NAMALWA (cell line): Measurements from ENCODE around the gene KRT76.

Source experiments
- DNase-seq: peaks from one replicate; pipeline ENCODE4 v3.0.0-alpha.2; 2015; ENCODE audit warnings: low spot score

KRT76 gene

DNA sequence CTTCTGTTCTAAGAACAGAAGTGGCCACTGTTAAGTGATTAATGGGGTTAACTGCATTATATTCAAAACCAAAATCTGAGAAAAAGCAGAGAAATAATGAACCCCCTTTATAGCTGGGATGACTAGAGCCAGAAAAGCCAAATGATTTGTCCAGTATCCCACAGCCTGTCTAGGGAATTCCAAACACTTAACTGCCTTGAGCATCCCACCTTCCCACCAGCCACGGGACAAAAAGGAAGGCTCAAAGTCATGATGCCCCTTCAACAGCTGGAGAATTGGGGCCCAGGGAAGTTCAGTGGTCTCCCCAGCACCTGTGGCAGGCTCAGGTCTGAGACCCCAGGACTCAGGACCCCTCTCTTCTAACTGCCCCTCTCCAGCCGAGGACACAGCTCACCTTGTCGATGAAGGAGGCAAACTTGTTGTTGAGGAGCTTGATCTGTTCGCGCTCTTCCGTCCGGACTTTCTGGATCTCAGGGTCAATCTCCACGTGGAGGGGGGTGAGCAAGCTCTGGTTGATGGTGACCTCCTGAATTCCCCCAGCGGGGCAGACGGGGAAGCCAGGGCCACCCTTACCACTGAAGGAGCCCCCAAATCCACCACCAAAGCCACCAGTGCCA lies 36.2 kb upstream of the KRT76 start:
- DNase-seq, result no peak

DNA sequence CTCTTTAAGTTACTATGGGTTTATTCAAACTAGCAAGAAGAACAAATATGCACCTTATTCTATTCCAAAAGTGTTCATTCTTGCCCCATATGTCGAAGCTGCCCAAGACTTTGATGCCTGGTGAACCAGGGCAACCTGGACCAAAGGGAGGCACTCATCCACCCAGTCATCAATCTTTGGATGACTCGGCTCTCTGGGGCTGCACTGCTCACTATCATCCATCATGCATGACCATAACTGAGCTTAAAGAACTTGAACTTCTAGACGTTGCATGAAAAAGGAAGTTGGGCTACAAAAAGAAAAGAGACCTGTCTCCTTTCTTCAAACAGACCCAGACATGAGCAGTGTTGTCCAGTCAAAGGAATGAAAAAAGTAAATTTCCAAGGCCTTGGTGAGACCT lies 35.6 kb upstream of the KRT76 start:
- no peak for DNase-seq

DNA sequence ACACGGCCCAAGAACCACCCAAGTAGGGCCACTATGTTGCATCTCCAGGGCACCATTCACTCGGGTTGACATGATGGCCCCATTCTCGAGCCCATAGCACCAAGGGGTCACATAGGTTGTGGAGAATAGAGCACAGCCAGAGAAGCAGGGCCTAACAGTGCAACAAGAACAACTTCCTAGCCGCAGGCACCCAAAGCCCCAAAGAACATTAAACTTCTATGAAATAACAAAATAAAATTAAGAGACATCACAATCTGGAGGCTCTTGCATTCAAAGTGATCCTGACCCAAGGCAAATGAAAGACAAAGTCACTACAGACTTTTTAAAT lies 34.9 kb upstream of the KRT76 start:
- no peak for DNase-seq

DNA sequence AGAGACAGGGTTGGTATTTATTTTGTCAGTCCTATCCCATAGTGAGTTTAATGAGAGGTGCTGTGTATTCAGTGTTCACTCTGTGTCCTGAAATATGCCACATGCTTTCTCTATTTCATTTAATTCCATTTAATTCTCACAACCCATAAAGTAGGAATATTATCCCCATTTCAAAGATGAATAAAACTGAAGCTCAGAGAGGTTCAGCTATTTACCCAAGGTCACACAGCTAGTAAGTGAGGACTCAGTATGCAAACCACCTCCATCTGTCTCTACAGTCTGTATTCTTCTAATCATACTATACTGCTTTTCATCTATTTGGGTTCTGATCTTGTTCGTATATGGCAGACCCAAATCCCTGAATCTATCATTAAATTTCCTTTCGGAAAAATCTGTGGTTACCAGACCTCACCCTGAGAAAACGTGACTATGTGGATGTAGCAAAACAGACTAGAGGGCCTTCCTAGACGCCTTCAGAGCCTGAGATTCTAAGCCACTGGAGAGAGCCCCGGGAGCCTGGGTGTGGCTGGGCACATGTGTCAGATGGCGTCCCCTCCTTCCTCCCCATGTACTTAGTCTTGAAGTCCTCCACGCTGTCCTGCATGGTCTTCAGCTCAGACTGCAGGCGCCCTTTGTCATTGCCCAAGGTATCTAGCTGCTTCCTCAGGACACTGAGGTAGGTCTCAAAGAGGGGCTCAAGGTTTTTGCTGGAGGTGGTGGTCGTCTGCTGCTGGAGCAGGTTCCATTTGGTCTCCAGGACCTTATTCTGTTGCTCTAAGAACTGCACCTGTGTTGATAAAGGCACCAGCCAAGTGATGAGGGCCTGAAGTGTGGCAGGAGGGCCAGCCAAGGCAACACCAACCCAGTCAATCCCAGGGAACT lies 34.3 kb upstream of the KRT76 start:
- no peak for DNase-seq

DNA sequence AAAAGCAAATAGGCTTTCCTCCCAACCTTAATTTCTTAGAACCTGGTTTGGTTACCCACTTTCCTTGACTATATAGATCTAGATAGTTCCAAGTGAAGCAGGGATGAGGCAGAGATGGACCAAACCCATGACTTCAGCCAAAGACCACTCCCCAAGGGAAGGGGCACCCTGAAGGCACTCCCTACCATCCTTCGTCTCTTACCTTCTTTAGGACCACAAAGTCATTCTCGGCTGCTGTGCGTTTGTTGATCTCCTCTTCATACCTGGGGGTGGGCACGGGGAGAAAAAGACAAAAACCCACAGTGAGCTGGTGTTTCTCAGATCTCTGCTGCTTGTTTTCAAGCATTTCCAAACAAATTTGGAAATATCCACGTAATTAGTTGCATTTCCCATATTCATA lies 33.4 kb upstream of the KRT76 start:
- no peak for DNase-seq

DNA sequence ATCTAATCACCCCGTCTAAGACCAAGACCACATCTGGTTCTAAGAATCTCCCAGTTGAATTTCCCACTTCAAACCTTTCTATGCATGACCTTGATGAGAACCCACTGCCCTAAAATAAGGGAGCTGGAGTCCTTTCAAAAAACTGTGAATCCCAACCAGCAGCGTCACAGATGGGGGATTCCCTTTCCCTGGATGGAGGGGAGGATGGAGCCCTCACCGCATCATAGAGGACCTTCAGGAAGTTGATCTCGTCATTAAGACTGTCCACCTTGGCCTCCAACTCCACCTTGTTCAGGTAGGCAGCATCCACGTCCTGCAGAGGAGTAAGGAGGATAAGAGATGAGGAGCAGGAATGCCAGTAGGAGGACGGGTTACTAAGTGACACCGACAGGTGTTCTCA lies 32.0 kb upstream of the KRT76 start:
- DNase-seq, result no peak

DNA sequence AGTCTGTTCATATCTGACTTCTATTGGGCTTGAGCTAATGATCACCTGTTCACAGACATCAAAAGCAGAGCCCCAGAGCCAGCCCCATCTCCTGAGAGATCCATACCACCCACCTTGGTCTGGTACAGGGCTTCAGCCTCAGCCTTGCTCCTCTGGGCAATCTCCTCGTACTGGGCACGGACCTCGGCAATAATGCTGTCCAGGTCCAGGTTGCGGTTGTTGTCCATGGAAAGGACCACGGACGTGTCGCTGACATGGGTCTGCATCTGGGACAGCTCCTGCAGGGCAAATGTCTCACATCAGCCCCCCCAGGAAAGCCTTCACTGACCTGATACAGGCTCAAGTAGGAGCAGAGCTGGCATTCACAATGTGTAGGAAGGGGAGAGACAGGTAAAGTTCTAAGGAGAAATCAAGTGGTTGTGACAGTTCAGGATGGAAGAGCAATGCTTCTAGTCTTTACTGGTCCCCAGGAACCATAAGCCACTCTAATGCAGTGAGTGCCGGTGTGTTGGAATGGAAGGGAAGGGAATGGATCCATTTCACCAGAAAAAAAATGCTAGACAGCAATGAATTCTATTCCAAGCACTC lies 31.5 kb upstream of the KRT76 start:
- DNase-seq, result no peak

DNA sequence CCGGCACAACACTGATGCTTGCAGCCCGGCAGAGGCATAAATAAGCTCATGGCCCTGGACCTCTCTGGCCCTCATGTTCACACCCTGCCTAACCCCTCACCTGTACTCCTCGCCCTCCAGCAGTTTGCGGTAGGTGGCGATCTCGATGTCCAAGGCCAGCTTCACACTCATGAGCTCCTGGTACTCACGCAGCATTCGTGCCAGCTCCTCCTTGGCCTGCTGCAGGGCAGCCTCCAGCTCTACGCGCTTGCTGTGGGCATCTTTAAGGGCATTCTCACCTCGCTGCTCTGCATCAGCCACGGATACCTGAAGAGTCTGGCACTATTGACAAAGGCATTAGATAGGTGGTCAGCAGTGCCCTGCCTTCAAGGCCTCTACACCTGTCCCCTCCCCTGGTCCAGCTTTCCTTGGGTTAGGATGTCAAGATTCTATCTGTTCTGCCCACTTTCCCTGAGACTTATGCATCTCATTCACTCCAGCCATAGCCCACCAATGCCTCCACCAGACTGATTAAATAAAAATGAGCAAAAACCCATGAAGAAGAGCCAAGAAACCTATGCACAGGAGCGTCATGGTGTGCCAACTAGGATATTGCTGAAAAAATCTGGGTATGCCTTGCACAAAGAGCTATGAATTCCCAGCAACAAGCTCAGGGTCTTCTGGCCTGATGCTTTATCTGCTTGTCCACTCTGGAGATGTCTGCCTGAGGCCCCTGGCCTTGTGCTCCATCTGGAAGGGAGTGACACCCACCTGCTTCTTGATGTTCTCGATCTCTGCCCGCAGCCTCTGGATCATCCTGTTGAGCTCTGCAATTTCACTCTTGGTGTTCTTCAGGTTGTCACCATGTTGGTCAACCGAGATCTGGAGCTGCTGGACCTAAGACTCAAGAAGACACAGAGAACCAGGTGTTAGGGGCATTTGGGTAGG lies 30.7 kb upstream of the KRT76 start:
- no peak for DNase-seq

DNA sequence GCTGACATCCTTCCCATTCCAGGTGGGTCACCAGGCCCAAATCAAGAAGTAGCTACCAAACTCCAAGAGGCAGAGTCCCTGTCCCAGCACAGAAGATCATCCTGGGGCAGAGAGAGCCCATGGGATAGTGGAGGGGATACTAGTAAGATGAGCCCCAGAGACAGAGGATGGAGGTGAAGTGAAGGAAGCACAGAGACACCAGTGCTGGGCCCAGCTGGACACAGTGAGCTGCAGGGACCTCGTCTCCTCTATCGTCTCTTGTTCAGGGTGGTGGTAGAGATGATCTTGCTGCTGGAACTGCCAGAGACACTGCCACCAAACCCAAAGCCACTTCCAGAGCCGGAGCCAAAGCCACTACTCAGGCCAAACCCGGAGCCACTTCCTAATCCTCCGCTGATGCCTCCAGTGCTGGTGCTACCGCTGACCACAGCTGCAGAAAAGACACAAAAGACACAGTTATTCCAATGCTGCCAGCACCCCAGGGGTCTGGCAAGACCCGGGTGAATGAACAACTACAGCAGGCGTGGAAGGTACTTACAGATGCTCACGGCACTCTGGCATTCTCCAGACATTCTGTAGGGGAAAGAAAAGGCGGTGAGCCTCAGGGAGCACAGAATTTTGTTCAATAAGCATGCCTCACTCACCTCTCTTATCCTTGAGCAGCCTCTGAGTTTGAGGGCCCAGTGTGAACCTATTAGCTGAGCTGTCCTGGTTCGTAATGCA lies 29.8 kb upstream of the KRT76 start:
- DNase-seq, result no peak

DNA sequence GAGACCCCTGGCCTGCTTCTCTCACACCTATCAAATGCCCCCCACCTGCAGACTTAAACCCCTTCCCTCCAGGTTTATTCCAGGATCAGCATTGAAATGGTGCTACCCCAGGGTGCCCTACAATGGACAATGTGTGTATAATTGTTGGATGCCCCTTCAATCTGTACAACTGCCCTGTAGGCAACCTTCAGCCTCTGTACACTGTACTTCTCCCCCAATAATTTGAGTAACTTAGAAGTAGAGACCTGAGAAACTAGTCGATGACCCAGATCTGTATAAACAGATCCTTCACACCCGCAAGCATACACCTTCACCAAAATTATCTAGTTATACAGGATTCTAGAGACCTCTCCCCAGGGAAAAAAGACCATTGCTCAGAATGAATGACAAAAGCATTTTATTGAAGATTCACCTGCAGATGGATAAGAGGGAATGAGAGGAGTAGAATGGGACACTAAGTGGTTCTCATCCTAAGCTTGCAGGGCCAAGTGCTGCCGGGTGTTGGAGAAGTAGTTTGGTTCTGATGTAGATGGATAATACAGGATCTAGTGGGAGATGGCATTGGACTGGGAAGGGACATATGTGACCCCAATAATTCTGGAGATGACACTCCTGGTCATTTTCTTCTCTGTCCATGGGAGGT lies 29.1 kb upstream of the KRT76 start:
- no peak for DNase-seq

DNA sequence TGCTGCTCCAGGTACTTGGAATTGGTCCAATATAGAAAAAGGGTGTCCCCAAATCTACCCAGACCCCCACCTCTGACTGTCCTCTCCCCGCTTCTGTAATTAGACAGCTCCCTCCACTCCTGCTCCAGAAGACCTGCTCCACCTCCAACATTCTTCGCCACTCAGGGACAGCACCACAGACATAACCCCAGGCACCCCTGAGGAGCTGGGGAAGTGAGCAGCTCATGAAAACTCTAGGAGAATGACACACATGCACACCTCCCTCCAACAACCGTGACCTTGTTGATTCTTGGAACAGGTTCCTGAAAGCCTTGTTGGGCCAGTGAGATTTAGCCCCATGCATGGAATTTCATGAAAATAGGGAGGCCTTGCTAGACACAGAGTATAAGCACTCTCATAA lies 28.6 kb upstream of the KRT76 start:
- no peak for DNase-seq

DNA sequence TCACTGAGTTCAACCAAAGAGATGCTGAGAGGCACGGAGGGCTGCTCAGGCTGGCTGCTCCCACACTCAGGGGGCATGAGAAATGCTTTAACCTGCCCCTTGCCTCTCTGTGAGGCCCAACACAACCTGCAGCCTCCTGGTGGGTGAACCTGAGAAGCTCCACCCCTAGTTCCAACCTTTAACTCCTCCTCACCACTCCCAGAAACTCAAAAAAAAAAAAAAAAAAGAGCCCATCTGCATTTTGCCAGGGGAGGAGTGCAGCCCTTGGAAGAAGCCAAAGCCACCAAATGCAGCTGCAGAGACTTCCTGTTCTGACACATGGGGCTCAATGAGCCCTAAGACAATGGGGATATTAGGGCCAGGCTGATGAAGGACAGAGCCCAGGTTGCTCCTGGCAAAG lies 27.9 kb upstream of the KRT76 start:
- no peak for DNase-seq

DNA sequence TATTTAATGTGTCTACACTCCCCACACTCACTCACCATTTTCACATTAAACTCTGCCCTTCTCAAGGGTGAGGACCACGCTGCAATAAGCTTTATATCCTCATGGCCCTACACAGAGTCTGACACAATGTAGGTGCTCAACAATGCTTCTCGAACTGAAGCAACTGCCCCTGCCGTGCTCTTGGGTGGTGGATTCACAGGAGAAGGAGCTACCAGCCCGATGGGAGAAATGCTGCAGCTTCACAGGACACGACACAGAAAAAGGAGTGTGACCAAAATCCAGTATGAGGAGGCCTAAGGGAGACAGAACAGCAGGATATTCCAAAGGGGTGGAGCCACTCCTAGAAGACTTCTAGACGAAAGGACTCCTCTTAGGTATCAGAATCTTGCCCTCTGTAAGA lies 25.3 kb upstream of the KRT76 start:
- DNase-seq, result no peak

DNA sequence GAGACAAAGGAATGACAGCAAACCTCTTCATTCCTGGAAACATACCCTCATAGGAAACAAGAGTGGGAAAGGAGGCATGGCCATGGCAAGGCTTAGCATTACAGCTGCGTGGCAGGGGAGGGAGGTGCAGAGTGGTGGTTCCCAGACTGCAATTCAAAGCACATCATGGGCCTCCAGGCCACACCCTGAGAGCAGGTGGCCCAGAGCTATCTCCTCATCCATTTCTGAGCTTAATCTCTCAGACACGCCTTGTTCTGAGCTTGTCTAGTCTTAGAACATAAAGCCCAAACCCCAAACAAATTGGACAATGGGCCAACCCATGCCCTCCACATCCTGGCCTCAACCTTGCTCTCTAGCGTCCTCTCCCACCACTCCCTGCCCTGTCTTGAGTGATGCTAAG lies 24.6 kb upstream of the KRT76 start:
- no peak for DNase-seq

DNA sequence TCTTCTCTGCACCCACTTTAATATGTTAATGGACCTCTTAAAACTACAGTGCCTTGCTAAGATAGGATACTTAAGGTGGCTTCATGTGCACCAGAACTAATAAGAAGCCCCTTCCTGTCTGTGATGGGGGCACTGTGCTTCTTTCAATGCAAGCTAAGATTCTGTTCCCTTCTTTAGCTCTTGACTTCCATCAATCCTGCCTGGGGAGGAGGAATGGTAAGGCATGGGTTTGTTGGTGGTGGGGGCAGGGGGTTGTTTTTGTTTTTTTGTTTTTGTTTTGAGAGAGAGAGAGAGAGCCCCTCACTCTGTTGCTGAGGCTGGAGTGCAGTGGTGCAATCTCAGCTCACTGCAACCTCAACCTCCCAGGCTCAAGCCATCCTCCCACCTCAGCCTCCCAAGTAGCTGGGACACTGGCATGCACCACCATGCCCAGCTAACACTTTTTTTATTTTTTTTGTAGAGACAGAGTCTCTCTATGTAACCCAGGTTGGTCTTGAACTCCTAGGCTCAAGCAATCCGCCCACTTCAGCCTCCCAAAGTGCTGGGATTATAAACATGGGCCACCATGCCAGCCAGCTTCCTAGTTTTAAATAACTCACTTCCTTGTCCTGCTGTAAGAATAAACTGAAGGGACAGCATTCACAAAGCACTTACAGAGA lies 23.2 kb upstream of the KRT76 start:
- no peak for DNase-seq

DNA sequence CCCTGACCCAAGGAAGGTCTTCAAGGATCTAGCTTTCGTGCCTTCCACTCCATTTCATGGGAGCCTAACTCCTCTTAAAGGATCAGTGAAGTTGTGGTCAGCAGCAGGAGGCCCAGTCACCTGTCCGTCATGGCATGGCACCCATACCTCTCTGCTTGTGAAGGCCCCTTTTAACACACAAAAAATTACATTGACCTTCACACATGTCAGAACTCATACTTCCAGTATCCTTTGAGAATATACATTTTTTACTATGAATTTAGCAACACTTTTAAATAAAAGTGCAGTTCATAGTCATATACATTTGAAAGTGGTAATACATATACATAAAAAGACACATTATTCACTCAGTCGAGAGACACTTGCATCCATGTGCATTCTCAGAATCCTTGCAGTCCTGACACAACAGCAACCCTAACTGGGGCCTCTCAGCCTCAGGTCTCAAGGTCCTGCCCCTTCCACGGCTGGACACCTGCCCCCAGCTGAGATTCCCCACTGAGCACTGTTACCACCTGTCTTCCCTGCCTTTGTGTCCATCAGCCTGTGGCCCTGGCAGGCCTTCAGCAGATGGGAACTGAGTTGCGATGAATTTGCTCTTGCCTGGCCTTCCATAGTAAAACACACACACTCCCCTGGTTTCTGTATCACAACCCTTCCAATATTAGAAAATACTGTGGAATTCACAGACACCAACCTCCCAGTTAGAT lies 22.5 kb upstream of the KRT76 start:
- no peak for DNase-seq

DNA sequence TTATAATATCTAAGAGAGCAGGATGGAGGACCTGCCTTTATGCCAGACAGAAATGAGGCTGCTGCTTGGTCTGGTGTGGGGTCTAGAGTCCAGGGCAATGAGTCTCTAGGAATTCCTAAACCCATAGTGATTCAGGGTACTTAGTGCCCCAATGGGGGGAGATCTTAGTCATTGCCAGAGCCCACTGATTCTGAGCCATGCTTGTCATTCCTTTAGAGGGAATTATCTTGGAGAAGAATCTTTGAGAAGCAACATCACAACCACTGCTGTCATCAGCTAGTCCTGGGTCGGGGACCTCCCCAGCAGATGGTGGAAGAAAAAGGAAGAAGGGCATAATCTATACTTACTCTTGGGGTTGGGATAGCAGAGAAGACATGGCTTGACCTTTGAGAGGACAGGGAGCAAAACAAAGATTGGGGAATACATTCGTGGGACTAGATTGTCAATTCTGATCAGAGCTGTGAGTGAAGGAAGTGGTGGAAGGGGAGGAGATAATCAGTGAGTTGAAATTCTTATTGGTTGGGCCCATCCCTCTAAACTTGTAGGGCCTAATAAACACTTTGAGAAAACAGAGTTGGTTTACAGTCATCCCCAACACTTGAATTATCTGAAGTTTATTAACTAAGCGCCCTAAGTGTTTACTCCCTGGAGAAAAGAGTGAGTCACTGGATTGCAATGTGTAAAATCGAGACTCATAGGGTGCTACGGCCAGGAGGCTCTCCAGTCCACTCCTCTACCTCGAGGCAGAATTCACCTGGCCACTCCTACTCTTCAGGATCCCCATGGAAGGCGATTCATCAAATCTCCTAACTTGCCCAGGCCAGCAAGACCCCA lies 21.7 kb upstream of the KRT76 start:
- DNase-seq, result no peak

DNA sequence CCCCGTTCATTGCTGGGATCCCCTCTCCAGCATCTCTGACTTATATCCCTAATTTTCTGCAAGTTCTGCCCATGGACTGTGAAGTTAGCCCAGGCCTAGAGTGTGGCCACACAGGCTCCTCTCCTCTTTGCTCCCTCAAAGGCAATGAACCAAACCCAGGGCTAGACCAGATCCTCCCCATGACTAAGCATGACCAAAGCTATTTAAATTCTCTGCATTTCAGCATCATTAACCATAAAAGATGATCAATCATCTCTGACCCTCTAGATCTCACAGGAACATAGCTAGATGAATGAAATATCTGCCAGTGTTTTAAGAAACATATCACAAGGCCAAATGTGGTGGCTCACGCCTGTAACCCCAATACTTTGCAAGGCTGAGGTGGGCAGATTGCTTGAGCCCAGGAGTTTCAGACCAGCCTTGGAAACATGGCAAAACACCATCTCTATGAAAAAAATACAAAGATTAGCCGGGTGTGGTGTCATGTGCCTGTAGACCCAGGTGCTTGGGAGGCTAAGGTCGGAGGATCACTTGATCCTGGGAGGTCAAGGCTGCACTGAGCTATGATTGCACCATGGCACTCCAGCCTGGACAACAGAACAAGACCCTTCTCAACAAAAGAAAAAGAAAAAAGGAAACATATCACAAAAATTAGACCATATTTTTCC lies 21.0 kb upstream of the KRT76 start:
- DNase-seq, result no peak

DNA sequence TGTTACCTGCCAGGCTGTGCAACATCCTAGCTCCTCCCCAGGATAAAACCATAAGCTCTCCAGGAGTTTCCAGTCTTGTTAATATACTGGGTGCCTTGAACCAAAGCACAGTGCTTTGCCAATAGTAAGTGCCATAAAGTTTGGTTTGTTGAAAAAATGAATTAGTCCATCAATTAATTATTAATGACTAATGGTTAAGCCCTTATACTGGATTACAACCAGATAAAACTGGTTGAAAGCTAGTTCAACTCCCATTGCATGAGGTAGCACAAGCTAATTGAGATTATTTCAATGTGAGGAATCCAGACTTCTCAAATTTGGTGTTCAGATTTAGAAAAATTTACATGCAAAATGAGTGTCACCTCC lies 20.4 kb upstream of the KRT76 start:
- no peak for DNase-seq
